Ascending aorta (tissue), 2 donors: ENCODE data around the gene DPH6. TPM values are rescaled to one million over a fixed set of nuclear protein-coding genes. Genes with fewer than 3 reads are reported as not detected.
"Not testable (repeated sequence)": the region's sequence is repeated elsewhere in the genome, so short reads cannot be mapped to it uniquely, and the experiment has no call there.

Experiments
- DNase-seq, 2 donors: peaks; one replicate each; pipeline ENCODE4 v3.0.0-alpha.2; 2019; ENCODE audit warnings: low spot score in 2 of 2
- H3K27ac ChIP-seq, 2 donors: fragments of 200-600 bp; sonication (generic); one replicate each; pipeline ENCODE4 v1.5.1; 2016 to 2017; ENCODE audit warnings: mild to moderate bottlenecking in 1 of 2
- H3K27me3 ChIP-seq: fragments of 200-600 bp; sonication (generic); one replicate; pipeline ENCODE4 v1.5.1; 2017
- H3K36me3 ChIP-seq, 2 donors: fragments of 200-600 bp; sonication (generic); one replicate each; pipeline ENCODE4 v1.5.1; 2016
- H3K4me1 ChIP-seq, 2 donors: fragments of 200-600 bp; sonication (generic); one replicate each; pipeline ENCODE4 v1.5.1; 2016 to 2017; ENCODE audit warnings: mild to moderate bottlenecking in 1 of 2
- H3K4me3 ChIP-seq, 2 donors: fragments of 200-600 bp; sonication (generic); one replicate each; pipeline ENCODE4 v1.5.1; 2016 to 2017; ENCODE audit warnings: mild to moderate bottlenecking in 1 of 2
- H3K9me3 ChIP-seq, 2 donors: fragments of 200-600 bp; sonication (generic); one replicate each; pipeline ENCODE4 v1.5.1; 2016
- CTCF ChIP-seq, 3 experiments: fragments of 200-600 bp in 2 of 3; fragments of 450-650 bp in 1 of 3; sonication (generic) in 2 of 3; IDR thresholded peaks; one replicate each; pipeline ENCODE4 v1.5.1; 2016 to 2019; ENCODE audit warnings: antibody characterized with exemption in 3 of 3, mild to moderate bottlenecking in 1 of 3, moderate library complexity in 1 of 3
- intact Hi-C: fragments of 100-400 bp; cut with DNase I; formaldehyde crosslinking; loops from one replicate; pipeline ENCODE4 v1.15.1; 2023
- total RNA-seq: library from RNA; depleted of rRNA; stranded (reverse); fragments of >200 nt; gene quantifications from one replicate; pipeline ENCODE4 v1.1.0, GENCODE V29; 2016

Gene DPH6
- total RNA-seq, 1 donor from 2014 or later = 9.0 TPM

- intact Hi-C loops = no loop called here
- Histone ChIP-seq H3K9me3 (no peaks in the 10 kb centered on the region), H3K27ac (no peak overlapping the region), H3K4me1 (peaks cover 0 to 2% of the 10 kb centered on the region in 2 donors), H3K4me3 (no peak overlapping the region), H3K27me3 (no peaks in the 10 kb centered on the region), H3K36me3 (peaks cover 0 to 4% of the 10 kb centered on the region in 2 donors)
- DNase-seq = no peak
- TF ChIP-seq CTCF (IDR thresholded peaks at IDR 0.05) = no peak
Observed at GRCh38 chr15:35381328-35381727, 164.6 kb downstream of the DPH6 start.

- peaks cover 0 to 4% of the 10 kb centered on the region in 2 donors for H3K36me3 ChIP-seq
- no peak for TF ChIP-seq CTCF (IDR thresholded peaks at IDR 0.05)
- H3K27ac ChIP-seq = no peak overlapping the region
- no peaks in the 10 kb centered on the region for H3K9me3 ChIP-seq
- intact Hi-C loops = no loop called here
- H3K4me1 ChIP-seq = peaks cover 0 to 2% of the 10 kb centered on the region in 2 donors
- DNase-seq = no peak
- no peaks in the 10 kb centered on the region for H3K27me3 ChIP-seq
- no peak overlapping the region for H3K4me3 ChIP-seq
Observed at GRCh38 chr15:35379972-35380371, 166.0 kb downstream of the DPH6 start.

DNA sequence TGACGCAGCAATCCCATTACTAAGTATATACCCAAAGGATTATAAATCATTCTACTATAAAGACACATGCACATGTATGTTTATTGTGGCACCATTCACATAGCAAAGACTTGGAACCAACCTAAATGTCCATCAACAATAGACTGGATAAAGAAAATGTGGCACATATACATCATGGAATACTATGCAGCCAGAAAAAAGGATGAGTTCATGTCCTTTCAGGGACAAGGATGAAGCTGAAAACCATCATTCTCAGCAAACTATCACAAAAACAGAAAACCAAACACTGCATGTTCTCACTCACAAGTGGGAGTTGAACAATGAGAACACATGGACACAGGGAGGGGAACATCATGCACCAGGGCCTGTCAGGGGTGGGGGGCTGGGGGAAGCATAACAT, 167.5 kb downstream of the DPH6 start:
- H3K9me3 ChIP-seq, H3K27ac ChIP-seq, DNase-seq, H3K36me3 ChIP-seq, H3K4me1 ChIP-seq, H3K27me3 ChIP-seq, H3K4me3 ChIP-seq, intact Hi-C loops: not testable (repeated sequence)

DNA sequence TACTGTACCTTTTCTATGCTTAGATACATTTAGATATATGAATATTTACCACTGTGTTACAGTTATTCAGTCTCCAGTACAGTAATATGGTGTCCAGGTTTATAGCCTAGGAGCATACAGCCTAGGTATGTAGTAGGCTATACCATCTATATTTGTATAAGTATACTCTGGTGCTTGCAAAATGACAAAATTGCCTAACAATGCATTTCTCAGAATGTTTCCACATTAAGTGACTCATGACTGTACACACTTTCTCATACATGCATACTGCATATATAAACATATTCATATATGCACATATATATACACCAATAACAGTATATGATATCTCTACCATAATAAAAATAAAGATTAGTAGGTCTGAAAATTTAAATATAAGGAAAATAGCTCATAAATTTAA, 169.3 kb downstream of the DPH6 start:
- no peak for DNase-seq
- intact Hi-C loops = no loop called here
- TF ChIP-seq CTCF (IDR thresholded peaks at IDR 0.05) = no peak

DNA sequence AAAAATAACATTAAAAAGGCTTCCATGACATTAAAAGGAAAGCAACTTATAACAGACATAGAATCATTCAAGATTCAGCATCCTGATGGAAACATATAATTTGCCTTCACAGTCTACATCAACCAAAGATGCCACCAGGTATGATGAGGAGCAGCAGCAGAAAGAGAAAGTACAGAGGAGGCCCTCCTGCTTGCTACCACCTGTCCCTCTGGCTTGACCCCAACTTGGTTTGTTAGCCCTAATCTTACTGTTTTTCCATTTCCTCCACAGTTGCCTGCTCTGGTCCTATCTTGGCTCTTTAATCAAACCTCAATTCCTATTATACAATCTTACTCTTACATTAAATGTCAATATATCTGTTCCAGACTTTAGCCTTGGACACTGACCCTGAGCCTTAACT, 171.3 kb downstream of the DPH6 start:
- DNase-seq = no peak
- Histone ChIP-seq H3K4me3 (no peak overlapping the region), H3K36me3 (peaks cover 0 to 19% of the 10 kb centered on the region in 2 donors), H3K4me1 (no peaks in the 10 kb centered on the region), H3K27me3 (no peaks in the 10 kb centered on the region), H3K27ac (no peak overlapping the region), H3K9me3 (no peaks in the 10 kb centered on the region)
- TF ChIP-seq CTCF (IDR thresholded peaks at IDR 0.05) = no peak
- intact Hi-C loops = no loop called here

More for the DNA sequence above, 169.3 kb downstream of the DPH6 start:
- Histone ChIP-seq H3K9me3 (no peaks in the 10 kb centered on the region), H3K27ac (no peak overlapping the region), H3K36me3 (peaks cover 0 to 13% of the 10 kb centered on the region in 2 donors), H3K4me1 (peaks cover 0 to 2% of the 10 kb centered on the region in 2 donors), H3K4me3 (no peak overlapping the region), H3K27me3 (no peaks in the 10 kb centered on the region)

DNA sequence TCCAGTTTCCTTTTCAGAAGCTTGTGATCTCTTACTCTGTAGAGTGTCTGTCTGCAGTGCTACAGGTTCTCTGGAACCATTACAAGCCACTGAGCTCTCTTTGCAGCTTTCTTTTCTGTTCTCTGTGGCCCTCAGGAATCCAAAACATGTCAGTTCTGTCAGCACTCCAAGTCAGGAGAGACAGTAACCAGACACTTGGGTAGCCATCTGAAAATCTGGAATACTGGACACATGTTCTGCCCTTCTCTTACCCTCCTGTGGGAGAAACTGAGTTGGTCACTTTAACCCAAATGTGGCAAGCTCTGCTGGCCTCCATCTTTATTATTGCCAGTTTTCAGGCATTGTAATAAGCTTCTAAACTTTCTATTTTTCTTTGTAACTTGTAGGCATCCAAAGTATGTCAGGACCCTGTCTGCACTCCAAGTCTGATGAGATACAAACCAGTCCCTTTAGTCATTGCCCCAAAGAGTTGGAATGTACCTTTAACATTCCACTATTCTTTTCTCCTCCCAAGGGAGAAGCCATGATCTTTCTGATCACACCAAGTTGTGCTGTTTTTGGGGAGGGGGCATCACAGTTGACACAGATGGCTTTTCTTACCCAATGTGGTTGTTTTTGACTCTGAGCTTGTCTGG, 183.7 kb downstream of the DPH6 start:
- no peak overlapping the region for H3K27ac ChIP-seq
- H3K9me3 ChIP-seq = peaks cover 4 to 47% of the 10 kb centered on the region in 2 donors
- no peaks in the 10 kb centered on the region for H3K27me3 ChIP-seq
- no peak overlapping the region for H3K4me3 ChIP-seq
- peaks cover 0 to 3% of the 10 kb centered on the region in 2 donors for H3K36me3 ChIP-seq
- intact Hi-C loops = no loop called here
- no peak for DNase-seq
- no peak for TF ChIP-seq CTCF (IDR thresholded peaks at IDR 0.05)
- no peaks in the 10 kb centered on the region for H3K4me1 ChIP-seq
